OCI-LY7 (cell line): ENCODE measurements around the gene TFPT.

ENCODE experiments used
- EZH2phosphoT487 ChIP-seq: fragments of 200-600 bp; sonication (generic); IDR thresholded peaks from 2 replicates; pipeline ENCODE4 v1.6.1; 2018; ENCODE audit warnings: low read depth, borderline replicate concordance, mild to moderate bottlenecking, mixed run types, antibody characterized with exemption, low read length, moderate library complexity, mixed read lengths
- TF ChIP-seq, protein P1 (sequence below): fragments of 200-600 bp; sonication (generic); conservative IDR thresholded peaks from 2 replicates; pipeline ENCODE4 v1.5.1; 2014; ENCODE audit warnings: mild to moderate bottlenecking, antibody characterized with exemption, low read length, moderate library complexity, mixed read lengths

GRCh38 chr19:54084410-54084809, 31.0 kb downstream of the TFPT start:
- TF ChIP-seq, protein P1, sequence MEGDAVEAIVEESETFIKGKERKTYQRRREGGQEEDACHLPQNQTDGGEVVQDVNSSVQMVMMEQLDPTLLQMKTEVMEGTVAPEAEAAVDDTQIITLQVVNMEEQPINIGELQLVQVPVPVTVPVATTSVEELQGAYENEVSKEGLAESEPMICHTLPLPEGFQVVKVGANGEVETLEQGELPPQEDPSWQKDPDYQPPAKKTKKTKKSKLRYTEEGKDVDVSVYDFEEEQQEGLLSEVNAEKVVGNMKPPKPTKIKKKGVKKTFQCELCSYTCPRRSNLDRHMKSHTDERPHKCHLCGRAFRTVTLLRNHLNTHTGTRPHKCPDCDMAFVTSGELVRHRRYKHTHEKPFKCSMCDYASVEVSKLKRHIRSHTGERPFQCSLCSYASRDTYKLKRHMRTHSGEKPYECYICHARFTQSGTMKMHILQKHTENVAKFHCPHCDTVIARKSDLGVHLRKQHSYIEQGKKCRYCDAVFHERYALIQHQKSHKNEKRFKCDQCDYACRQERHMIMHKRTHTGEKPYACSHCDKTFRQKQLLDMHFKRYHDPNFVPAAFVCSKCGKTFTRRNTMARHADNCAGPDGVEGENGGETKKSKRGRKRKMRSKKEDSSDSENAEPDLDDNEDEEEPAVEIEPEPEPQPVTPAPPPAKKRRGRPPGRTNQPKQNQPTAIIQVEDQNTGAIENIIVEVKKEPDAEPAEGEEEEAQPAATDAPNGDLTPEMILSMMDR: no peak
- TF ChIP-seq EZH2phosphoT487: no peak
